Fibroblast of mammary gland (primary cell): ENCODE results near the gene SFR1.
A peak's percentile ranks its signal among the peaks of the same experiment; 100 is the strongest.

Source experiments
- DNase-seq: peaks from one replicate; pipeline ENCODE4 v3.0.0-alpha.2; 2010; ENCODE audit warnings: low read depth
- H3K4me3 ChIP-seq: 2 replicates; pipeline ENCODE4 v1.5.1; 2011; ENCODE audit warnings: low read depth, mild to moderate bottlenecking, low read length, moderate library complexity; ENCODE audit not compliant: control insufficient read depth
- CTCF ChIP-seq: conservative IDR thresholded peaks from 2 replicates; pipeline ENCODE4 v1.5.1; 2011; ENCODE audit warnings: low read depth, low read length, inconsistent platforms; ENCODE audit not compliant: control insufficient read depth, insufficient read depth

Gene SFR1

GRCh38 chr10:104127411-104127810 lies 5.4 kb downstream of the SFR1 start:
- DNase-seq = no peak
- peak; percentile 11 for TF ChIP-seq CTCF
- no peak overlapping the region for H3K4me3 ChIP-seq

- no peak overlapping the region for H3K4me3 ChIP-seq
- peak; percentile 57 for DNase-seq
- no peak for TF ChIP-seq CTCF
These were observed 6.2 kb downstream of the SFR1 start for GRCh38 chr10:104128214-104128613.

GRCh38 chr10:104130041-104130440 lies 8.1 kb downstream of the SFR1 start:
- no peak overlapping the region for H3K4me3 ChIP-seq
- no peak for TF ChIP-seq CTCF
- no peak for DNase-seq

GRCh38 chr10:104138131-104138530 lies 16.2 kb downstream of the SFR1 start:
- no peak for TF ChIP-seq CTCF
- no peak for DNase-seq
- no peak overlapping the region for H3K4me3 ChIP-seq

- TF ChIP-seq CTCF = peak; percentile 58
- peak; percentile 33 for DNase-seq
- no peak overlapping the region for H3K4me3 ChIP-seq
These were observed 17.2 kb downstream of the SFR1 start for GRCh38 chr10:104139221-104139620.

GRCh38 chr10:104142081-104142480 lies 20.1 kb downstream of the SFR1 start:
- no peak overlapping the region for H3K4me3 ChIP-seq
- no peak for TF ChIP-seq CTCF
- DNase-seq = no peak

- no peak overlapping the region for H3K4me3 ChIP-seq
- no peak for DNase-seq
- TF ChIP-seq CTCF = no peak
These were observed 21.9 kb downstream of the SFR1 start for GRCh38 chr10:104143829-104144228.
